H1 (cell line): ENCODE results near the gene GRIA4. TPM values are rescaled to one million over a fixed set of nuclear protein-coding genes. Genes with fewer than 3 reads are reported as not detected.

ENCODE experiments used
- CTCF ChIA-PET: fragments of 300-600 bp; sonication (Branson Sonifier 250); formaldehyde crosslinking; loops from one replicate; lab custom pipeline; 2021; ENCODE audit not compliant: partially characterized antibody; lab: Charles Lee
- POLR2A ChIA-PET: fragments of 300-600 bp; sonication (Branson Sonifier 250); formaldehyde crosslinking; loops from one replicate; lab custom pipeline; 2021; ENCODE audit warnings: inconsistent platforms; ENCODE audit not compliant: partially characterized antibody; lab: Charles Lee
- DNase-seq, 2 experiments: peaks; one replicate each; pipeline versions ENCODE4 v3.0.0 to v3.0.0-alpha.2; 2010 to 2022; ENCODE audit warnings: low spot score in 2 of 2, low read depth in 1 of 2, mixed read lengths in 1 of 2
- FAIRE-seq: peaks from 2 replicates; lab custom pipeline; 2011; peaks lifted over from hg19 to GRCh38; lab: Jason Lieb, UNC
- H2AFZ ChIP-seq: 2 replicates; pipeline ENCODE4 v1.8.1; 2012; ENCODE audit warnings: low read length, inconsistent platforms
- H2AK5ac ChIP-seq: 2 replicates; pipeline ENCODE4 v1.6.1; 2013; ENCODE audit warnings: low read depth, low read length
- H2BK120ac ChIP-seq: replicated peaks from 2 replicates; pipeline ENCODE3; 2013; ENCODE audit warnings: low read depth, low read length, inconsistent platforms
- H2BK12ac ChIP-seq: 2 replicates; pipeline ENCODE4 v1.6.1; 2013; ENCODE audit warnings: low read depth, low read length
- H2BK15ac ChIP-seq: 2 replicates; pipeline ENCODE4 v1.6.1; 2013; ENCODE audit warnings: low read length
- H2BK20ac ChIP-seq: 2 replicates; pipeline ENCODE4 v1.6.1; 2013; ENCODE audit warnings: low read length
- H2BK5ac ChIP-seq: 2 replicates; pipeline ENCODE4 v1.6.1; 2013; ENCODE audit warnings: low read depth, low read length
- H3K14ac ChIP-seq: 2 replicates; pipeline ENCODE4 v1.6.1; 2013; ENCODE audit warnings: inconsistent platforms; ENCODE audit not compliant: insufficient read length
- H3K18ac ChIP-seq: 2 replicates; pipeline ENCODE4 v1.6.1; 2013; ENCODE audit warnings: low read length; ENCODE audit errors: extremely low read depth
- H3K23ac ChIP-seq: 2 replicates; pipeline ENCODE4 v1.6.1; 2013; ENCODE audit warnings: inconsistent platforms; ENCODE audit not compliant: insufficient read length
- H3K23me2 ChIP-seq: 2 replicates; pipeline ENCODE4 v1.6.1; 2013; ENCODE audit warnings: low read depth, low read length
- H3K27ac ChIP-seq: 2 replicates; pipeline ENCODE4 v1.6.1; 2011; ENCODE audit warnings: low read depth, low read length, inconsistent platforms
- H3K27me3 ChIP-seq, 4 experiments: replicated peaks in 1 of 4; 1 replicate in 1 of 4; 2 replicates in 3 of 4; pipeline versions ENCODE4 v1.6.1 to v1.8.1; 2011 to 2013; ENCODE audit warnings: low read length in 3 of 4, mild to moderate bottlenecking in 3 of 4, inconsistent platforms in 2 of 4, mixed read lengths in 2 of 4, moderate library complexity in 1 of 4; ENCODE audit not compliant: control insufficient read depth in 3 of 4, insufficient read depth in 3 of 4; ENCODE audit errors: extremely low read depth in 1 of 4
- H3K36me3 ChIP-seq, 4 experiments: 2 replicates each; pipeline versions ENCODE4 v1.6.1 to v1.8.1; 2011 to 2013; ENCODE audit warnings: mild to moderate bottlenecking in 4 of 4, low read length in 3 of 4, moderate library complexity in 2 of 4, control low read depth in 1 of 4, inconsistent platforms in 1 of 4; ENCODE audit not compliant: insufficient read depth in 4 of 4, control insufficient read depth in 2 of 4
- H3K4ac ChIP-seq: replicated peaks from 2 replicates; pipeline ENCODE3; 2013; ENCODE audit warnings: low read length, low read depth, mixed read lengths, inconsistent platforms; ENCODE audit not compliant: insufficient read length
- H3K4me1 ChIP-seq, 4 experiments: replicated peaks in 1 of 4; 1 replicate in 1 of 4; 2 replicates in 3 of 4; pipeline versions ENCODE4 v1.6.1 to v1.8.1; 2011 to 2013; ENCODE audit warnings: low read length in 3 of 4, inconsistent platforms in 2 of 4, mixed read lengths in 1 of 4; ENCODE audit not compliant: insufficient read depth in 4 of 4, control insufficient read depth in 3 of 4
- H3K4me2 ChIP-seq, 2 experiments: 2 replicates each; pipeline versions ENCODE4 v1.6.1 to v1.8.1; 2011 to 2013; ENCODE audit warnings: low read depth in 2 of 2, low read length in 2 of 2, control low read depth in 1 of 2, inconsistent platforms in 1 of 2, mild to moderate bottlenecking in 1 of 2; ENCODE audit not compliant: insufficient read depth in 1 of 2
- H3K4me3 ChIP-seq, 4 experiments: fragments of 200-600, 300-600 bp in 1 of 4; sonication (generic), shearing (Covaris generic), sonication (Bioruptor Twin) in 1 of 4; 2 replicates each; pipeline versions ENCODE4 v1.5.1 to v1.8.1; 2011 to 2016; ENCODE audit warnings: low read length in 4 of 4, low read depth in 3 of 4, control low read depth in 2 of 4, inconsistent platforms in 2 of 4, mild to moderate bottlenecking in 2 of 4, mixed read lengths in 1 of 4, moderate library complexity in 1 of 4; ENCODE audit not compliant: insufficient read depth in 2 of 4; ENCODE audit errors: extremely low read depth in 1 of 4
- H3K56ac ChIP-seq: replicated peaks from 2 replicates; pipeline ENCODE3; 2013; ENCODE audit warnings: low read depth, mild to moderate bottlenecking, mixed read lengths, low read length, inconsistent platforms; ENCODE audit not compliant: insufficient read length
- H3K79me1 ChIP-seq: 2 replicates; pipeline ENCODE4 v1.6.1; 2013; ENCODE audit warnings: low read depth, low read length, control low read depth
- H3K79me2 ChIP-seq, 2 experiments: 2 replicates each; pipeline versions ENCODE4 v1.6.1 to v1.8.1; 2012 to 2013; ENCODE audit warnings: low read length in 2 of 2, mild to moderate bottlenecking in 2 of 2, inconsistent platforms in 1 of 2; ENCODE audit not compliant: insufficient read depth in 2 of 2, control insufficient read depth in 1 of 2
- H3K9ac ChIP-seq, 4 experiments: replicated peaks in 1 of 4; 1 replicate in 1 of 4; 2 replicates in 3 of 4; pipeline versions ENCODE4 v1.6.1 to v1.8.1; 2011 to 2013; ENCODE audit warnings: low read depth in 3 of 4, low read length in 3 of 4, control low read depth in 2 of 4, mild to moderate bottlenecking in 2 of 4, moderate library complexity in 2 of 4, inconsistent platforms in 1 of 4; ENCODE audit errors: extremely low read depth in 1 of 4
- H3K9me3 ChIP-seq, 2 experiments: 2 replicates each; pipeline versions ENCODE4 v1.6.1 to v1.8.1; 2012 to 2013; ENCODE audit warnings: mild to moderate bottlenecking in 2 of 2, moderate library complexity in 2 of 2, control low read depth in 1 of 2, inconsistent platforms in 1 of 2, low read depth in 1 of 2, low read length in 1 of 2, mixed read lengths in 1 of 2; ENCODE audit not compliant: insufficient read depth in 2 of 2
- H4K20me1 ChIP-seq, 2 experiments: replicated peaks in 1 of 2; 2 replicates each; pipeline versions ENCODE3 to v1.8.1; 2011 to 2013; ENCODE audit warnings: inconsistent platforms in 2 of 2, low read length in 2 of 2, mild to moderate bottlenecking in 1 of 2; ENCODE audit not compliant: insufficient read depth in 2 of 2, control insufficient read depth in 1 of 2
- H4K5ac ChIP-seq: 2 replicates; pipeline ENCODE4 v1.6.1; 2013; ENCODE audit warnings: low read length, low read depth, mixed read lengths, inconsistent platforms; ENCODE audit not compliant: insufficient read length
- H4K8ac ChIP-seq: 2 replicates; pipeline ENCODE4 v1.8.0; 2013; ENCODE audit warnings: mild to moderate bottlenecking, moderate library complexity, low read length, inconsistent platforms; ENCODE audit not compliant: insufficient read depth; ENCODE audit errors: extremely low read depth
- H4K91ac ChIP-seq: replicated peaks from 2 replicates; pipeline ENCODE3; 2013; ENCODE audit warnings: low read length, mixed read lengths, inconsistent platforms; ENCODE audit not compliant: insufficient read length
- WGBS, 2 experiments: shearing (Covaris generic) in 1 of 2; methylation state at CpG; one replicate each; pipeline versions ENCODE4 v1.1.6 to v1.1.7; 2013 to 2015; ENCODE audit warnings: low lambda C conversion rate in 2 of 2, mixed read lengths in 2 of 2, inconsistent platforms in 1 of 2, low coverage in 1 of 2, missing lambda C conversion rate in 1 of 2; ENCODE audit not compliant: insufficient replicate concordance in 2 of 2, insufficient coverage in 1 of 2, insufficient read length in 1 of 2; ENCODE audit errors: extremely low coverage in 1 of 2, missing lambda C conversion rate in 1 of 2; 5-methylcytosine and 5-hydroxymethylcytosine counted together
- polyA plus RNA-seq, 7 experiments: library from polyadenylated mRNA; depleted of rRNA in 3 of 7; stranded (reverse) in 5 of 7; unstranded in 2 of 7; fragments of >200 nt in 5 of 7; fragments of 200-250 nt in 2 of 7; gene quantifications; 1 replicate in 5 of 7; 2 replicates in 1 of 7; 4 replicates in 1 of 7; pipeline versions ENCODE4 v1.2.1 to v1.2.3, GENCODE V29; 2011 to 2013; ENCODE audit warnings: missing spikeins in 2 of 7, mixed read lengths in 2 of 7
- total RNA-seq: library from RNA; stranded (reverse); fragmentation: NEBNext Ultra II Directional; extraction: Animal tissue kit (Norgen Biotek cat#: 25700); gene quantifications from 2 replicates; pipeline ENCODE4 v1.2.1, GENCODE V29; 2021

GRIA4 gene
- total and polyA plus RNA-seq, 2 of the 8 experiments (the other 6 are each of a cell fraction or from before 2014, with no cell fraction given): 12.5 to 21.8 TPM

DNA sequence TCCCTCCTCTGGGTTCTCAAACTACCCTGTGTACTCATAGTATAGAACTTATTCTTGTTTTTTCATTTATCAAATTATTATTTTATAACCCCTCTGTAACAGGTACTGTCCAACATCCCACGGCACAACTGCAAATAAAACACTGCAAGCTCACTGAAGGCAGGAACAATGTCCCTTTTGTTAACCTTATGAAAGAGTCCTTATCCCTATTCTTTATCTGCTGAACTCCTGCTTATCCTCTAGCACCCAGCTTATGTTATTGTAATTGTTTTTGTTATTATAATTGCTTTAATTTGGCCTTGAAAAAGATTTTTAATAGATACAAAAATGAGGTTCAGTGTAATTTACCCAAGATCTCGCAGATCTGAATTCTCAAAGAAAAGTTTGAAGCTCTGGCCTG is 281.8 kb downstream of the GRIA4 start:
- no peak overlapping the region for H3K18ac ChIP-seq
- no peak overlapping the region for H2BK20ac ChIP-seq
- H3K4me2 ChIP-seq: peak overlapping the region; percentile 13 to 37; a peak in 1 of 4 replicates
- no peaks in the 10 kb centered on the region for H3K36me3 ChIP-seq
- no peak overlapping the region for H4K5ac ChIP-seq
- no peak overlapping the region for H3K9ac ChIP-seq
- H3K4me1 ChIP-seq: peaks cover 0 to 12% (median 0%) of the 10 kb centered on the region in 4 experiments; a peak in 3 of 7 replicates
- DNase-seq: no peak
- 67% methylated on average over 2 of the region's 2 CpGs; no CpG with 5 or more reads in 1 of the 2 experiments for WGBS, 2 experiments
- no peak overlapping the region for H2BK120ac ChIP-seq
- 0 out of 8 replicates have a peak overlapping the region, but pooled peaks of 1 of the 4 experiments have one; percentile 22 for H3K4me3 ChIP-seq
- no peaks in the 10 kb centered on the region for H3K79me2 ChIP-seq
- H2BK12ac ChIP-seq: no peak overlapping the region
- H4K8ac ChIP-seq: no peak overlapping the region
- CTCF ChIA-PET: interaction anchor here (0.7 kb wide), 2 partner anchors 261 to 1620 kb away, joined by 3 read pairs; no protein-coding TSS in a partner anchor
- H4K20me1 ChIP-seq: no peaks in the 10 kb centered on the region
- POLR2A ChIA-PET: no interaction called here
- no peaks in the 10 kb centered on the region for H3K23me2 ChIP-seq
- H3K27ac ChIP-seq: no peak overlapping the region
- no peaks in the 10 kb centered on the region for H3K27me3 ChIP-seq
- H4K91ac ChIP-seq: no peak overlapping the region
- H3K79me1 ChIP-seq: no peaks in the 10 kb centered on the region
- no peak overlapping the region for H2AK5ac ChIP-seq
- H3K9me3 ChIP-seq: no peaks in the 10 kb centered on the region
- no peak overlapping the region for H3K4ac ChIP-seq
- no peak overlapping the region for H2BK5ac ChIP-seq
- H3K23ac ChIP-seq: no peak overlapping the region
- H2BK15ac ChIP-seq: no peak overlapping the region
- no peak for FAIRE-seq
- no peak overlapping the region for H3K56ac ChIP-seq
- H3K14ac ChIP-seq: no peak overlapping the region
- H2AFZ ChIP-seq: no peak overlapping the region
